Measurements from ENCODE around the gene TARBP2.

DNA sequence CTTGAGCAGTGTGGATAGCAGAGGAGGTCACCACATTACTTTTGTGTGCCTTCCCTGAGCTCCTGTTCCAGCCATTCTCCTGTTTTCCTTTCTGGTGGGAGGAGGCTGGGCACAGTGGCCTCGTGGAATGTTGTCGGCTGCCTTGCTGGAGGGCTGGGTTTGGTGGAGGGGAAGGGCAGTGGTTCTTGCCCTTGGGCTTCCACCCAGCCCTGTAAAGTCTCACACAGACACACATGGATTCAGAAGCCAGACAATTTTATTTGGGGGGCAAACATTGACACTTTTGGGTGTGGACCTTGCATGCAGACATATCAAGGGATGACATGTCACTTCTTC, 5.3 kb downstream of the TARBP2 start:
- TF ChIP-seq, protein P1, sequence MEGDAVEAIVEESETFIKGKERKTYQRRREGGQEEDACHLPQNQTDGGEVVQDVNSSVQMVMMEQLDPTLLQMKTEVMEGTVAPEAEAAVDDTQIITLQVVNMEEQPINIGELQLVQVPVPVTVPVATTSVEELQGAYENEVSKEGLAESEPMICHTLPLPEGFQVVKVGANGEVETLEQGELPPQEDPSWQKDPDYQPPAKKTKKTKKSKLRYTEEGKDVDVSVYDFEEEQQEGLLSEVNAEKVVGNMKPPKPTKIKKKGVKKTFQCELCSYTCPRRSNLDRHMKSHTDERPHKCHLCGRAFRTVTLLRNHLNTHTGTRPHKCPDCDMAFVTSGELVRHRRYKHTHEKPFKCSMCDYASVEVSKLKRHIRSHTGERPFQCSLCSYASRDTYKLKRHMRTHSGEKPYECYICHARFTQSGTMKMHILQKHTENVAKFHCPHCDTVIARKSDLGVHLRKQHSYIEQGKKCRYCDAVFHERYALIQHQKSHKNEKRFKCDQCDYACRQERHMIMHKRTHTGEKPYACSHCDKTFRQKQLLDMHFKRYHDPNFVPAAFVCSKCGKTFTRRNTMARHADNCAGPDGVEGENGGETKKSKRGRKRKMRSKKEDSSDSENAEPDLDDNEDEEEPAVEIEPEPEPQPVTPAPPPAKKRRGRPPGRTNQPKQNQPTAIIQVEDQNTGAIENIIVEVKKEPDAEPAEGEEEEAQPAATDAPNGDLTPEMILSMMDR (conservative IDR thresholded peaks at IDR 0.05; ENCODE audit: low read length) = no peak
- TF ChIP-seq EZH2phosphoT487 (IDR thresholded peaks at IDR 0.05; ENCODE audit: borderline replicate concordance, low read depth, low read length) = no peak
